ENCODE results near the gene KXD1.

The KXD1 gene

GRCh38 chr19:18603958-18604819 lies 46.5 kb downstream of the KXD1 start:
- Histone ChIP-seq H3K79me2 (ENCODE audit: insufficient read depth, low read length) (no peaks in the 10 kb centered on the region), H3K36me3 (ENCODE audit: low read length) (no peaks in the 10 kb centered on the region), H3K27ac (ENCODE audit: low read depth, low read length) (no peak overlapping the region), H3K9ac (ENCODE audit: low read length) (no peak overlapping the region), H2AFZ (ENCODE audit: low read depth, low read length, severe bottlenecking) (no peak overlapping the region), H3F3A (ENCODE audit: insufficient read depth) (no peaks in the 10 kb centered on the region), H3K9me2 (replicated peaks; ENCODE audit: insufficient read depth, low read length) (no peaks in the 10 kb centered on the region), H3K27me3 (ENCODE audit: low read length) (0 out of 2 replicates have a peak, but pooled peaks cover 6% of the 10 kb centered on the region), H3K4me2 (ENCODE audit: low read depth, low read length, poor library complexity, severe bottlenecking) (no peak overlapping the region), H3K4me3 (ENCODE audit: insufficient read depth, low read length, poor library complexity, severe bottlenecking) (no peak overlapping the region), H3K9me3 (ENCODE audit: insufficient read depth, low read length) (no peaks in the 10 kb centered on the region), H4K20me1 (ENCODE audit: low read depth, low read length) (no peaks in the 10 kb centered on the region)
- TF ChIP-seq EZH2phosphoT487 (conservative IDR thresholded peaks at IDR 0.05; ENCODE audit: low read length) (no peak), CTCF (IDR thresholded peaks at IDR 0.05; ENCODE audit: insufficient read depth, low read length, poor library complexity, severe bottlenecking) (no peak)

GRCh38 chr19:18604820-18605159 lies 47.1 kb downstream of the KXD1 start:
- Histone ChIP-seq H2AFZ (ENCODE audit: low read depth, low read length, severe bottlenecking) (no peak overlapping the region), H3K9ac (ENCODE audit: low read length) (no peak overlapping the region), H3K4me2 (ENCODE audit: low read depth, low read length, poor library complexity, severe bottlenecking) (no peak overlapping the region), H3F3A (ENCODE audit: insufficient read depth) (no peaks in the 10 kb centered on the region), H3K27ac (ENCODE audit: low read depth, low read length) (no peak overlapping the region), H3K79me2 (ENCODE audit: insufficient read depth, low read length) (no peaks in the 10 kb centered on the region), H3K4me3 (ENCODE audit: insufficient read depth, low read length, poor library complexity, severe bottlenecking) (no peak overlapping the region), H4K20me1 (ENCODE audit: low read depth, low read length) (no peaks in the 10 kb centered on the region), H3K9me2 (replicated peaks; ENCODE audit: insufficient read depth, low read length) (no peaks in the 10 kb centered on the region), H3K27me3 (ENCODE audit: low read length) (0 out of 2 replicates have a peak, but pooled peaks cover 6% of the 10 kb centered on the region), H3K36me3 (ENCODE audit: low read length) (no peaks in the 10 kb centered on the region), H3K9me3 (ENCODE audit: insufficient read depth, low read length) (no peaks in the 10 kb centered on the region)
- TF ChIP-seq EZH2phosphoT487 (conservative IDR thresholded peaks at IDR 0.05; ENCODE audit: low read length) = no peak
- no peak for TF ChIP-seq CTCF (IDR thresholded peaks at IDR 0.05; ENCODE audit: insufficient read depth, low read length, poor library complexity, severe bottlenecking)

GRCh38 chr19:18605196-18605545 lies 47.5 kb downstream of the KXD1 start:
- 0 out of 2 replicates have a peak, but pooled peaks cover 6% of the 10 kb centered on the region for H3K27me3 ChIP-seq (ENCODE audit: low read length)
- no peak overlapping the region for H3K27ac ChIP-seq (ENCODE audit: low read depth, low read length)
- no peak overlapping the region for H3K4me2 ChIP-seq (ENCODE audit: low read depth, low read length, poor library complexity, severe bottlenecking)
- no peaks in the 10 kb centered on the region for H3K79me2 ChIP-seq (ENCODE audit: insufficient read depth, low read length)
- no peaks in the 10 kb centered on the region for H3K36me3 ChIP-seq (ENCODE audit: low read length)
- H3K4me3 ChIP-seq (ENCODE audit: insufficient read depth, low read length, poor library complexity, severe bottlenecking) = no peak overlapping the region
- no peak for TF ChIP-seq EZH2phosphoT487 (conservative IDR thresholded peaks at IDR 0.05; ENCODE audit: low read length)
- TF ChIP-seq CTCF (IDR thresholded peaks at IDR 0.05; ENCODE audit: insufficient read depth, low read length, poor library complexity, severe bottlenecking) = no peak
- H4K20me1 ChIP-seq (ENCODE audit: low read depth, low read length) = no peaks in the 10 kb centered on the region
- H3F3A ChIP-seq (ENCODE audit: insufficient read depth) = no peaks in the 10 kb centered on the region
- H2AFZ ChIP-seq (ENCODE audit: low read depth, low read length, severe bottlenecking) = no peak overlapping the region
- no peaks in the 10 kb centered on the region for H3K9me3 ChIP-seq (ENCODE audit: insufficient read depth, low read length)
- no peaks in the 10 kb centered on the region for H3K9me2 ChIP-seq (replicated peaks; ENCODE audit: insufficient read depth, low read length)
- no peak overlapping the region for H3K9ac ChIP-seq (ENCODE audit: low read length)

All from SU-DHL-6 (cell line).